ENCODE data around the gene GLCCI1.
A peak's percentile ranks its signal among the peaks of the same experiment; 100 is the strongest.
"Not testable (repeated sequence)": the region's sequence is repeated elsewhere in the genome, so short reads cannot be mapped to it uniquely, and the experiment has no call there.

The GLCCI1 gene

GRCh38 chr7:8052824-8053223 lies 84.2 kb downstream of the GLCCI1 start:
- no peak for DNase-seq (ENCODE audit: low read depth)

GRCh38 chr7:8056439-8056838 lies 87.8 kb downstream of the GLCCI1 start:
- no peak for DNase-seq (ENCODE audit: low read depth)

GRCh38 chr7:8057566-8057965 lies 89.0 kb downstream of the GLCCI1 start:
- DNase-seq (ENCODE audit: low read depth): no peak

GRCh38 chr7:8058322-8058721 lies 89.7 kb downstream of the GLCCI1 start:
- no peak for DNase-seq (ENCODE audit: low read depth)

GRCh38 chr7:8058852-8059251 lies 90.3 kb downstream of the GLCCI1 start:
- DNase-seq (ENCODE audit: low read depth): no peak

- DNase-seq (ENCODE audit: low read depth): no peak
Observed at GRCh38 chr7:8060241-8060640, 91.6 kb downstream of the GLCCI1 start.

- not testable (repeated sequence) for DNase-seq (ENCODE audit: low read depth)
Observed at GRCh38 chr7:8063300-8063699, 94.7 kb downstream of the GLCCI1 start.

GRCh38 chr7:8063706-8064297 lies 95.2 kb downstream of the GLCCI1 start:
- DNase-seq (ENCODE audit: low read depth): no peak

GRCh38 chr7:8064828-8065227 lies 96.2 kb downstream of the GLCCI1 start:
- DNase-seq (ENCODE audit: low read depth): no peak

- peak; percentile 59 for DNase-seq (ENCODE audit: low read depth)
Observed at GRCh38 chr7:8065356-8065813, 96.8 kb downstream of the GLCCI1 start.

GRCh38 chr7:8068892-8069686 lies 100.5 kb downstream of the GLCCI1 start:
- no peak for DNase-seq (ENCODE audit: low read depth)

GRCh38 chr7:8070451-8071180 lies 102.0 kb downstream of the GLCCI1 start:
- DNase-seq (ENCODE audit: low read depth): no peak

- DNase-seq (ENCODE audit: low read depth): no peak
Observed at GRCh38 chr7:8078418-8078817, 109.8 kb downstream of the GLCCI1 start.

- no peak for DNase-seq (ENCODE audit: low read depth)
Observed at GRCh38 chr7:8082762-8083161, 114.2 kb downstream of the GLCCI1 start.

GRCh38 chr7:8084836-8085235 lies 116.2 kb downstream of the GLCCI1 start:
- no peak for DNase-seq (ENCODE audit: low read depth)

GRCh38 chr7:8085420-8085819 lies 116.8 kb downstream of the GLCCI1 start:
- no peak for DNase-seq (ENCODE audit: low read depth)

GRCh38 chr7:8086239-8086638 lies 117.6 kb downstream of the GLCCI1 start:
- no peak for DNase-seq (ENCODE audit: low read depth)

- DNase-seq (ENCODE audit: low read depth): no peak
Observed at GRCh38 chr7:8089036-8089780, 120.6 kb downstream of the GLCCI1 start.

GRCh38 chr7:8092140-8092539 lies 123.5 kb downstream of the GLCCI1 start:
- DNase-seq (ENCODE audit: low read depth): no peak

GRCh38 chr7:8094164-8095140 lies 125.9 kb downstream of the GLCCI1 start:
- no peak for DNase-seq (ENCODE audit: low read depth)

GRCh38 chr7:8101292-8101691 lies 132.7 kb downstream of the GLCCI1 start:
- not testable (repeated sequence) for DNase-seq (ENCODE audit: low read depth)

Measured in HS-27A (cell line).